ENCODE data around the gene TP53I13.
A peak's percentile ranks its signal among the peaks of the same experiment; 100 is the strongest.

The TP53I13 gene

DNA sequence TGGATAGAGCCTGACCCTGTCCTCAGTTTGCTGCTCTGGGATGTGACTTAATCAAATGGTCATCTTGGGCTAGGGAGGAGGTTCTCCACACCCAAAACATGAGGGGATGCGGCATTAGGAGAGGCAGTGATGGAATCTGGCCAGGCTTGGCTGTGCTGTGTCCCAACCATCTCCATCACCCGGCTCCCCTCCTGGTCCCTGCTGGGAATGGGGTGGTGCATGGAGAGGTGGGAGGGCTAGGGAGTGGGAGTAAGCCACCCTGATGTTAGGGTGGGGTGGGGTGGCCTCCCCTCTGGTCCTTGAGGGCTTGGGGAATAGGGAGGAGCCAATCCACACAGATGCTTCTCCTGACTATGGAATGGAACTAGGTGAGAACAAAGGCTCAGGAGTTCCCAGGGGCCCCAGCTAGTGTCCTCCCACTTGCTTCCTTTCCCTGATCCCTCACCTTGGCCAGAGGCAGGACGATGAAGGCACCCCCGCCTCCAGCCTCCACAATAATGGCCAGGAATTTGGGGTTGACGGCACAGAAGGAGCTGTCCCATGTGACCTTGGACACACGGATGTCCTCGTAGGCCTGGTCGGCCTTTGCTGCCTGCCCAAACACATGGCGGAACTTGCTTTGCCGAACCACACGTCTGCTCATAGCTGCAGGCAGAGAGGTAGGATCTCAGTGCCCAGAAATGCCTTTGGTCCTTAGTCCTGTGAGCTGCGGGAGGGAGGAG lies 52.4 kb downstream of the TP53I13 start:
- no peak overlapping the region for H3K4me3 ChIP-seq (ENCODE audit: low read depth, low read length)
- in situ Hi-C loops (cut with HindIII; ENCODE audit: low sequenced_read_pairs): no loop called here
- TF ChIP-seq, protein P1, sequence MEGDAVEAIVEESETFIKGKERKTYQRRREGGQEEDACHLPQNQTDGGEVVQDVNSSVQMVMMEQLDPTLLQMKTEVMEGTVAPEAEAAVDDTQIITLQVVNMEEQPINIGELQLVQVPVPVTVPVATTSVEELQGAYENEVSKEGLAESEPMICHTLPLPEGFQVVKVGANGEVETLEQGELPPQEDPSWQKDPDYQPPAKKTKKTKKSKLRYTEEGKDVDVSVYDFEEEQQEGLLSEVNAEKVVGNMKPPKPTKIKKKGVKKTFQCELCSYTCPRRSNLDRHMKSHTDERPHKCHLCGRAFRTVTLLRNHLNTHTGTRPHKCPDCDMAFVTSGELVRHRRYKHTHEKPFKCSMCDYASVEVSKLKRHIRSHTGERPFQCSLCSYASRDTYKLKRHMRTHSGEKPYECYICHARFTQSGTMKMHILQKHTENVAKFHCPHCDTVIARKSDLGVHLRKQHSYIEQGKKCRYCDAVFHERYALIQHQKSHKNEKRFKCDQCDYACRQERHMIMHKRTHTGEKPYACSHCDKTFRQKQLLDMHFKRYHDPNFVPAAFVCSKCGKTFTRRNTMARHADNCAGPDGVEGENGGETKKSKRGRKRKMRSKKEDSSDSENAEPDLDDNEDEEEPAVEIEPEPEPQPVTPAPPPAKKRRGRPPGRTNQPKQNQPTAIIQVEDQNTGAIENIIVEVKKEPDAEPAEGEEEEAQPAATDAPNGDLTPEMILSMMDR (IDR thresholded peaks at IDR 0.05; ENCODE audit: low read depth, low read length, missing control alignments): no peak
- DNase-seq (ENCODE audit: low read depth): no peak

DNA sequence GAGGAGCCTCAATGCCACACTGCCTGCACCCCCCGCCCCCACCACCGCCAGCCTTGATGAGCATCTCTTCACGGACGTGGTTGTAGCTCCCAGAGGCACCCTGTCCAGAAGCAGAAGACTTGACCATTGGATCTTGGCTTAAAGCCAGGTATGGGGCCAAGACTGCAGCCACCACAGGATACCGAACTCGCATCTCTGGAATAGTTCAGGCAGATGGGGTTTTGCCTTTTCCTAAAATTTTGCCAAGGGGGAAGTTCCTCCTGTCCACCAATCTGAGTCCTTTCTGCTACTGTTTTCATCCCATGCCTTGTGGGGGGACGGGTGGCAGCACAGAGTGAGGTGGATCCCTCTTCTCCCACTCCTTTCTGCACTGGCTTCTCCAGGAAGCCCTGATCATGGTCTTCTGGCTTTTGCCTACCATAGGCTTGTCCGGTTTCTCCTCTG lies 53.3 kb downstream of the TP53I13 start:
- TF ChIP-seq, protein P1 (IDR thresholded peaks at IDR 0.05; ENCODE audit: low read depth, low read length, missing control alignments): no peak
- in situ Hi-C loops (cut with HindIII; ENCODE audit: low sequenced_read_pairs): no loop called here
- DNase-seq (ENCODE audit: low read depth): no peak
- H3K4me3 ChIP-seq (ENCODE audit: low read depth, low read length): peak overlapping the region; percentile 66

All from astrocyte of the cerebellum (primary cell).